Esophagus squamous epithelium (tissue), 5 donors: ENCODE measurements around the gene OGFOD3. TPM values are rescaled to one million over a fixed set of nuclear protein-coding genes. Genes with fewer than 3 reads are reported as not detected.
"Not testable (repeated sequence)": the region's sequence is repeated elsewhere in the genome, so short reads cannot be mapped to it uniquely, and the experiment has no call there.

ENCODE experiments used
- DNase-seq: peaks from one replicate; lab custom pipeline; 2025; lab: John Stamatoyannopoulos, UW
- H3K27ac ChIP-seq, 4 donors: fragments of 200-600 bp; sonication (generic); one replicate each; pipeline ENCODE4 v1.5.1; 2016 to 2019; ENCODE audit warnings: mild to moderate bottlenecking in 1 of 4
- H3K27me3 ChIP-seq, 4 donors: fragments of 200-600 bp; sonication (generic); 1 replicate in 3 of 4; 2 replicates in 1 of 4; pipeline versions ENCODE4 v1.5.1 to v1.6.0; 2017 to 2021; ENCODE audit warnings: antibody characterized with exemption in 1 of 4
- H3K36me3 ChIP-seq, 3 donors: fragments of 200-600 bp; sonication (generic); one replicate each; pipeline ENCODE4 v1.5.1; 2016 to 2019
- H3K4me1 ChIP-seq, 3 donors: fragments of 200-600 bp; sonication (generic); one replicate each; pipeline ENCODE4 v1.5.1; 2017 to 2019
- H3K4me3 ChIP-seq, 4 donors: fragments of 200-600 bp; sonication (generic); 1 replicate in 3 of 4; 2 replicates in 1 of 4; pipeline ENCODE4 v1.5.1; 2016 to 2019; ENCODE audit warnings: mild to moderate bottlenecking in 2 of 4, moderate library complexity in 1 of 4
- H3K9me3 ChIP-seq, 3 donors: fragments of 200-600 bp; sonication (generic); one replicate each; pipeline ENCODE4 v1.5.1; 2016 to 2019
- CTCF ChIP-seq, 6 experiments: fragments of 450-650 bp in 4 of 6; fragments of 200-600 bp in 2 of 6; sonication (generic) in 2 of 6; IDR thresholded peaks; one replicate each; pipeline ENCODE4 v1.5.1; 2016 to 2019; ENCODE audit warnings: antibody characterized with exemption in 6 of 6, mild to moderate bottlenecking in 4 of 6, moderate library complexity in 4 of 6
- POLR2A ChIP-seq, 4 donors: fragments of 450-650 bp; IDR thresholded peaks; one replicate each; pipeline ENCODE4 v1.6.1; 2017; ENCODE audit warnings: antibody characterized with exemption in 4 of 4, mild to moderate bottlenecking in 4 of 4, moderate library complexity in 3 of 4
- WGBS, 2 donors: methylation state at CpG; one replicate each; pipeline ENCODE4 v1.1.5; 2018; 5-methylcytosine and 5-hydroxymethylcytosine counted together
- intact Hi-C: fragments of 100-400 bp; cut with DNase I; formaldehyde crosslinking; loops from one replicate; pipeline ENCODE4 v1.15.0; 2022
- total RNA-seq, 4 donors: library from RNA; depleted of rRNA; stranded (reverse); fragments of >200 nt; gene quantifications; one replicate each; pipeline ENCODE4 v1.1.0, GENCODE V29; 2016
- donor health status: DM: yes; HTN: yes; CAD: no.

Gene OGFOD3
- total RNA-seq, 4 donors from 2014 or later, result 11.9 to 26.7 (median 19.4) TPM

- H3K27me3 ChIP-seq, result peaks cover 0 to 95% (median 5%) of the 10 kb centered on the region in 4 donors
- 36 to 47% methylated on average over 23 of the region's 23 CpGs for WGBS, 2 donors
- intact Hi-C loops, result no loop called here
Measured at GRCh38 chr17:82380860-82381702, 37.3 kb downstream of the OGFOD3 start.

GRCh38 chr17:82378741-82379021 lies 39.7 kb downstream of the OGFOD3 start:
- intact Hi-C loops, result no loop called here
- WGBS, 2 donors, result 35% methylated on average over 9 of the region's 10 CpGs; no CpG with 5 or more reads in 1 of the 2 donors
- Histone ChIP-seq H3K9me3 (no peaks in the 10 kb centered on the region), H3K4me3 (no peak overlapping the region), H3K36me3 (no peaks in the 10 kb centered on the region), H3K27ac (no peak overlapping the region), H3K27me3 (peaks cover 3 to 95% (median 9%) of the 10 kb centered on the region in 4 donors), H3K4me1 (peaks cover 0 to 21% (median 0%) of the 10 kb centered on the region in 3 donors)
- DNase-seq, result no peak
- TF ChIP-seq CTCF (IDR thresholded peaks at IDR 0.05) (no peak), POLR2A (IDR thresholded peaks at IDR 0.05) (no peak)

More at GRCh38 chr17:82380860-82381702, 37.3 kb downstream of the OGFOD3 start:
- TF ChIP-seq CTCF (IDR thresholded peaks at IDR 0.05), result no peak
- no peak for TF ChIP-seq POLR2A (IDR thresholded peaks at IDR 0.05)
- Histone ChIP-seq H3K27ac (no peak overlapping the region), H3K36me3 (no peaks in the 10 kb centered on the region), H3K9me3 (no peaks in the 10 kb centered on the region), H3K4me3 (peak overlapping the region in 1 of 4 donors; percentile 18), H3K4me1 (peaks cover 0 to 38% (median 17%) of the 10 kb centered on the region in 3 donors)
- no peak for DNase-seq

- Histone ChIP-seq H3K9me3 (no peaks in the 10 kb centered on the region), H3K4me1 (peaks cover 0 to 18% (median 0%) of the 10 kb centered on the region in 3 donors), H3K27me3 (peaks cover 0 to 95% (median 9%) of the 10 kb centered on the region in 4 donors), H3K4me3 (no peak overlapping the region), H3K27ac (no peak overlapping the region), H3K36me3 (no peaks in the 10 kb centered on the region)
- DNase-seq, result no peak
- WGBS, 2 donors, result 76 to 77% methylated on average over 23 to 25 of the region's 31 CpGs
- intact Hi-C loops, result no loop called here
- TF ChIP-seq CTCF (IDR thresholded peaks at IDR 0.05) (no peak), POLR2A (IDR thresholded peaks at IDR 0.05) (no peak)
Measured at GRCh38 chr17:82377924-82378740, 40.3 kb downstream of the OGFOD3 start.

GRCh38 chr17:82377294-82377693 lies 41.1 kb downstream of the OGFOD3 start:
- H3K27ac ChIP-seq, DNase-seq, H3K4me3 ChIP-seq, H3K36me3 ChIP-seq, H3K9me3 ChIP-seq, intact Hi-C loops: not testable (repeated sequence)
- Histone ChIP-seq H3K27me3 (peaks cover 3 to 95% (median 11%) of the 10 kb centered on the region in 4 donors), H3K4me1 (peaks cover 0 to 19% (median 0%) of the 10 kb centered on the region in 3 donors)
- 0 to 54% methylated on average over 2 to 3 of the region's 5 CpGs for WGBS, 2 donors

GRCh38 chr17:82376042-82376730 lies 42.2 kb downstream of the OGFOD3 start:
- DNase-seq, result no peak
- peaks cover 6 to 25% (median 11%) of the 10 kb centered on the region in 3 donors for H3K4me1 ChIP-seq
- intact Hi-C loops, result no loop called here
- no peak overlapping the region for H3K4me3 ChIP-seq
- no peaks in the 10 kb centered on the region for H3K36me3 ChIP-seq
- no peak for TF ChIP-seq CTCF (IDR thresholded peaks at IDR 0.05)
- TF ChIP-seq POLR2A (IDR thresholded peaks at IDR 0.05), result no peak
- H3K27ac ChIP-seq, result no peak overlapping the region
- H3K27me3 ChIP-seq, result peaks cover 12 to 96% (median 18%) of the 10 kb centered on the region in 4 donors
- no peaks in the 10 kb centered on the region for H3K9me3 ChIP-seq
- 52 to 63% methylated on average over 5 to 10 of the region's 16 CpGs for WGBS, 2 donors
